Stomach (tissue), 4 donors: Measurements from ENCODE around the gene TMEM200B.

Experiments
- POLR2A ChIP-seq, 4 donors: fragments of 450-650 bp; IDR thresholded peaks; one replicate each; pipeline ENCODE4 v1.6.1; 2016; ENCODE audit warnings: antibody characterized with exemption in 4 of 4, control low read depth in 2 of 4, mild to moderate bottlenecking in 1 of 4, moderate library complexity in 1 of 4
- TF ChIP-seq, protein P1 (sequence below), 7 experiments: fragments of 450-650 bp in 4 of 7; fragments of 200-600 bp in 3 of 7; sonication (generic) in 3 of 7; IDR thresholded peaks; one replicate each; pipeline ENCODE4 v1.5.1; 2016 to 2019; ENCODE audit warnings: antibody characterized with exemption in 7 of 7, control low read depth in 2 of 7, mild to moderate bottlenecking in 1 of 7

DNA sequence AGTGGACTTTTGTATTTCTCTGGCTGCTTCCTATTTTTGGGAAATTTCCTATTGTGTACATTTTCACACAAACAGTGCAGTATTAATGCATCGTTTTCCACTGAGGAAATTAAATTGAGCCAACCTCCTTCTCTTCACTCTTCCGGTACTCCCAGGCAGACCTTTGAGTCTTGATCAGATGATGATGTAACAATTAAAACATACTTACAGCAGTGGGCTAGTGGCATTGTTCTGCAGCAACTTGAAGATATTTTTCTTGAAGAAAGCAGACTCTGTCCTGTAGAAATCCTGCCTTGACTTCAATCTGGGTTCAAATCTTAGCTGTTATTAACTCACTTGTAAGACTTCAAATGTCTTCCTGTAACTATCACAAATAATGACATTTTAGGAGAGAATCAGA, 19.0 kb upstream of the TMEM200B start:
- TF ChIP-seq, protein P1, sequence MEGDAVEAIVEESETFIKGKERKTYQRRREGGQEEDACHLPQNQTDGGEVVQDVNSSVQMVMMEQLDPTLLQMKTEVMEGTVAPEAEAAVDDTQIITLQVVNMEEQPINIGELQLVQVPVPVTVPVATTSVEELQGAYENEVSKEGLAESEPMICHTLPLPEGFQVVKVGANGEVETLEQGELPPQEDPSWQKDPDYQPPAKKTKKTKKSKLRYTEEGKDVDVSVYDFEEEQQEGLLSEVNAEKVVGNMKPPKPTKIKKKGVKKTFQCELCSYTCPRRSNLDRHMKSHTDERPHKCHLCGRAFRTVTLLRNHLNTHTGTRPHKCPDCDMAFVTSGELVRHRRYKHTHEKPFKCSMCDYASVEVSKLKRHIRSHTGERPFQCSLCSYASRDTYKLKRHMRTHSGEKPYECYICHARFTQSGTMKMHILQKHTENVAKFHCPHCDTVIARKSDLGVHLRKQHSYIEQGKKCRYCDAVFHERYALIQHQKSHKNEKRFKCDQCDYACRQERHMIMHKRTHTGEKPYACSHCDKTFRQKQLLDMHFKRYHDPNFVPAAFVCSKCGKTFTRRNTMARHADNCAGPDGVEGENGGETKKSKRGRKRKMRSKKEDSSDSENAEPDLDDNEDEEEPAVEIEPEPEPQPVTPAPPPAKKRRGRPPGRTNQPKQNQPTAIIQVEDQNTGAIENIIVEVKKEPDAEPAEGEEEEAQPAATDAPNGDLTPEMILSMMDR (IDR thresholded peaks at IDR 0.05): no peak
- no peak for TF ChIP-seq POLR2A (IDR thresholded peaks at IDR 0.05)
